Fibroblast of skin of back (primary cell): ENCODE data around the gene TMEM164.

ENCODE experiments used
- DNase-seq: peaks from one replicate; pipeline ENCODE4 v3.0.0-alpha.2; 2013

TMEM164 gene

DNA sequence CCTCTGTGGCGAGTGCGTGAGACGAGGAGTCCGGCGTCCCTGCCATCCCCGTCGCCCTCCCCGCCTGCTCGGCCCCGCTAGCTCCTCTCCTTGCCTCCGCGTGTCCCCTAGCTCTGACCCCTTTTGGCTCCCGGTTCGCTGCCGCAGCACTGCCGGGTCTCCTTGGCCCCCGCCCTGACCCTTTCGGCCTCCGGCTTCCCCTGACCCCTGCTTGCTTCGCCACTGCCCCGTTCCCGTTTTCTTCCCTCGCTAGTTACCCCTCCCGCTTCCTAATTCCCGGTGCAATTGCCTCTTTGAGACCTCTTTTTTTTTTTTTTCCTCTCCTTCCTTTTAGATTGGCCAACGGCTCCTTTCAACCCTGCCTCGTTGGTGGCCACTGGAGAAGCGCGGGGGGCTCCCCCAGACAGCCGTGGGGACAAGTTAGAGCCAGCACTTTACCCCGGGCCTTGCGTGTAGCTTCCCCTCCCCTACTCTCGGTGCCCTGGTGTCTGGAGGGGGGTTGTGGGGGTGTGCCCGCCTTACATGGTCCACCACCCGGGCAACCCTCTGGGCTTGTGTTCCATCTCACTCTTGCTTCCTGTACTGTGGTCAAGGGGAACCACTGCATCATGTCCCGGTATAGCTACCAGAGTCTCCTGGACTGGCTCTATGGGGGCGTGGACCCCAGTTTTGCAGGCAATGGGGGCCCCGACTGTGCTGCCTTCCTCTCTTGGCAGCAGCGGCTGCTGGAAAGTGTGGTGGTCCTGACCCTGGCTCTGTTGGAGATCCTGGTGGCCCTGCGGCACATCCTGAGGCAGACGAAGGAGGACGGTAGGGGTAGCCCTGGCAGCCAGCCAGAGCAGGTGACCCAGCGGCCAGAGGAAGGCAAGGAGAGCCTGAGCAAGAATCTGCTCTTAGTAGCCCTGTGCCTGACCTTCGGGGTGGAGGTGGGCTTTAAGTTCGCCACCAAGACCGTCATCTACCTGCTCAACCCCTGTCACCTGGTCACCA, 548 bp downstream of the TMEM164 start:
- DNase-seq, result no peak

- DNase-seq, result no peak
These were observed 1.3 kb downstream of the TMEM164 start for GRCh38 chrX:110004215-110004614.

- no peak for DNase-seq
These were observed 1.9 kb downstream of the TMEM164 start for GRCh38 chrX:110004731-110005369.

GRCh38 chrX:110006161-110006560, 3.2 kb downstream of the TMEM164 start:
- no peak for DNase-seq

- DNase-seq, result peak; percentile 11
These were observed 4.0 kb downstream of the TMEM164 start for GRCh38 chrX:110006821-110007375.

GRCh38 chrX:110008011-110008635, 5.2 kb downstream of the TMEM164 start:
- DNase-seq, result no peak

GRCh38 chrX:110012818-110013485, 10.0 kb downstream of the TMEM164 start:
- DNase-seq, result no peak

DNA sequence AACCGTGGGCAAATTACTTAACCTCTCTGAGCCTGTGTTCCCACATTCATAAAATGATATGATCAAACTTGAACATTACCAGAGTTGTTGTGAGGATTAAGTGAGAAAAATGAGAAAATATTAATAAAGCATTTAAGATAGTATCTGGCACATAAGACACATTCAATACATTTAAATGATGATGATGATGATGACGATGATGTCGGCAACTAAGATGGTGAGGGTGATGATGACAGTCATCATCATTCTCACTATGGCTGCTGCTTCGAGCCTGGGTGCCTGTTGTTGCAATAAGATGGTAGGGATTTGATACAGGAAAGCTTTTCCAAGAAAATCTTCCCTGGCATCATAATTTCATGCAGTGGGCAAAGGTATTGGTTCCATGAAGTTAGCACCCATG, 11.1 kb downstream of the TMEM164 start:
- DNase-seq, result no peak

- DNase-seq, result no peak
These were observed 12.1 kb downstream of the TMEM164 start for GRCh38 chrX:110015032-110015431.

DNA sequence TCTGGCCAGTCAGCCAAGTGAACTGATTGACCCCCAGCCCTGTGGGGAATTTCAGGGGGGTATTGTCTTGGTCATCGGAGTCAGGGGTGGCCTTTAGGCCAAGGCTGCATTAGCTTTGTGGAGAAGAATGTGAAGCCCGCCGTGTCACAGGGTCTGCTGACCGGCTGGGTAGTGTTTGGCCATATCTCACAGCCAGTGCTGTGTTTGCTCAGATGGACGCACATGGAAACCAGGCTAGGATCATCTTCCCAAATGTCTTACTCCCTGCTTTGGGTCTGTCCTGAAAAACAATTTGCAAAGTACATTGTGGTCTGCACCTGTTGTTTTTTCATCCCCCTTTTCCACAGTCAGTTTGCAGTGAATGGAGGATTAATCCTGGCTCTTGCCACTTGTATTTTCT, 13.0 kb downstream of the TMEM164 start:
- no peak for DNase-seq

DNA sequence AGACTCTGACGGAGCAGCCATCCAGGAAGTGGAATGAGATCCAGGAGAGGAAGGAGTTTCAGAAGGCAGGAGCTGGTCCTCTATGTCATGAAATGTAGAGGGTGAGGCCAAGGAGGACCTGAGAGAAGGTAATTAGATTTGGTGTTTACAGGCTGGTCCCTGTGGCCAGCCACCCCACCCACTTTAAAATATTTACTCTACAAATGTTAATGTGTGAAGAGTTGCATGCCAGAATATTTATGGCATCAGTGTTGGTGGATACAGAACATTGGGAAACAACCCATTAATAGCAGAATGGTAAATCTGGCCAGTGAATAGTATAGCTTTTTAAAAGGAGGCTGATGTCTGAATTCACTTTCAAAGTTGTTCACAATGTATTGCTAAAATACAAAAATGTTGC, 17.6 kb downstream of the TMEM164 start:
- DNase-seq, result no peak

DNA sequence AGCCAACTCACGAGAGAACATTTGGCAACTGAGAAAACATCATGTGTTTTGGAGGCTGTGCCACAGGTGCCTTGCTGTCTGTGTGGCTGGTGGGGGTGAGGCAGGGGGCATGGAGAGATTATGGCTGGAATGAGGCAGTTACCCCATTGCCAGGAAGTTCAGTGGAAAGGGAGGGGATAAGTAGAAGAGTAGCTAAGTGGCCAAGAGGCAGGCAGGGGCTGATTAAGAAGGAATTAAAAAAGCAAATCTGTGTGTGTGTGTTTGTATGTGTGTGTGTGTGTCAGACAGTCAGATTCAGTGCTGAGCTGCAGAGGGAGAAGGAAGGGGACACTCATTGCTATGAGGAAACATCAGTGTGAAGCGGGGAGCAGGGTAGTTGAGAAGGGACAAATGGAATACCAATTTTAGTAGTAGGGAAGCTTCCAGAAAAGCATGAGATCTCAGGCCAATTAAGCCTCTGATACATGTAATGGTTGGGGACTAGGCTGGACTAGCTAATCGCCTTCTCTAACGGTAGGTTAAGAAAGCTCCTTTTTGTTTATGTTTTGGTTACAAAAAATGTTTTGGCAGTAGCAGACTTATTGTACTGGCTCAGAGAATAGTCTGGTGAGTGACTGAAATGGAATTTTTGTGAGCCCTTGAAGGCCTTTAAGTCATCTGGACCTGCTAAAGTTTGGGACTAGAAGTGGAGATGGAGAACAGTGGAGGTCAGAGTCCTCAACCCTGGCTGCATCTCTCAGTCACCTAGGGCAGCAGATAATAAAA, 18.5 kb downstream of the TMEM164 start:
- peak; percentile 54 for DNase-seq

DNA sequence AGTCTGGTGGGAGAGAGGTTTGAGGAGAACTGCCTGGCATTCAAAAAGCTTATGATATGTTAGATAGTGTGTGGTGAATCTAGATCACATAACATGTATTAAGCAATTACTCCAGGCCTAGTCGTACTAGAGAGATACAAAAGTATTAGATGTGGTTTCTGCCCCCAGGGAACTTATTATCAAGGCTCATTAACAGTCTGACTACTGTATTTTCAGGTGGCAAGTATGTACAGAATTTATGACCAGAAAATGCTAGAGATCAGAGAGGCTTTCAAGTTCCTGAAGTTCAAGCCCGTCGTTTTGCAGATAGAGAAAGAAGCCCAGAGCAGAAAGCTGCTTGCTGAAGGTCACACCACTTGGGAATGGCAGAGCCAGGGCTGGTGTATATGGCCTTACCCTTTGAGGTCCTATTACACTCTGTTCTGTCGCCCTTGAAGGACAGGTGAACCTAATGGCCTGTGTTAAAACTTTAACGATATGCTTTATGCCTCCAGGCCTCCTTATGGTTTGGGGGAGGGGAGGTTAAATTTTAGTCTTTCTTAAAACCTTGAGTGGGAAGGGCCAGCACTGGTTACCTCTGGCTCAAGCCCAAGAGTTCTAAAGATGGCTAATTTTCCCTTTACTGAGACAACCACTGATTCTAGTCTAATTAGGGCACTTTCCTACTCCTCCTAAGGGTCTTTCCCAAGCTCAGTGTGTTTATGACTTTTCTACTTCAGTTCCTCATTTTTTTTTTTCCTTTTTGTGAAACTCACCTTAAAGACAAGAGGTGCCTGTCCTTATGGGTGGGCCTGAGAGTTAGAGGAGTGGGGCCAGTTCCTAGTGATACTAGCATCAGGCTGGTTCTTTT, 19.9 kb downstream of the TMEM164 start:
- no peak for DNase-seq

- DNase-seq, result no peak
These were observed 22.5 kb downstream of the TMEM164 start for GRCh38 chrX:110025395-110025794.

- DNase-seq, result peak; percentile 64
These were observed 23.4 kb downstream of the TMEM164 start for GRCh38 chrX:110026099-110026844.

- no peak for DNase-seq
These were observed 29.7 kb downstream of the TMEM164 start for GRCh38 chrX:110032534-110033147.

- DNase-seq, result no peak
These were observed 31.1 kb downstream of the TMEM164 start for GRCh38 chrX:110034036-110034435.

- no peak for DNase-seq
These were observed 33.5 kb downstream of the TMEM164 start for GRCh38 chrX:110036162-110037033.
